Neural cell (in vitro differentiated cells): Measurements from ENCODE around the gene LEUTX. TPM values are rescaled to one million over a fixed set of nuclear protein-coding genes. Genes with fewer than 3 reads are reported as not detected.
"Not testable (repeated sequence)": the region's sequence is repeated elsewhere in the genome, so short reads cannot be mapped to it uniquely, and the experiment has no call there.

ENCODE experiments used
- H2AFZ ChIP-seq: fragments of 200-600, 300-800 bp; sonication (generic), shearing (Covaris generic); 2 replicates; pipeline ENCODE4 v1.6.0; 2014; ENCODE audit warnings: low read depth, mild to moderate bottlenecking, antibody characterized with exemption, low read length, moderate library complexity
- H3F3A ChIP-seq: fragments of 200-600 bp; shearing (Covaris generic); 2 replicates; pipeline ENCODE4 v1.6.1; 2016; ENCODE audit warnings: mild to moderate bottlenecking, moderate library complexity, mixed read lengths, antibody characterized with exemption, low read length; ENCODE audit not compliant: insufficient read depth, poor library complexity, severe bottlenecking
- H3K27ac ChIP-seq: fragments of 200-600, 300-800 bp; sonication (generic), shearing (Covaris generic); 2 replicates; pipeline ENCODE4 v1.5.1; 2014; ENCODE audit warnings: mild to moderate bottlenecking, low read length, moderate library complexity
- H3K27me3 ChIP-seq: fragments of 300-800, 200-600 bp; sonication (generic), shearing (Covaris generic); 2 replicates; pipeline ENCODE4 v1.6.0; 2014; ENCODE audit warnings: mild to moderate bottlenecking, low read depth, low read length, moderate library complexity; ENCODE audit not compliant: insufficient read depth
- H3K36me3 ChIP-seq: fragments of 300-800, 200-600 bp; sonication (generic), shearing (Covaris generic); 2 replicates; pipeline ENCODE4 v1.5.1; 2014; ENCODE audit warnings: mild to moderate bottlenecking, antibody characterized with exemption, low read length, moderate library complexity; ENCODE audit not compliant: insufficient read depth
- H3K4me2 ChIP-seq: fragments of 300-800, 200-600 bp; sonication (generic), shearing (Covaris generic); 2 replicates; pipeline ENCODE4 v1.6.0; 2014; ENCODE audit warnings: mild to moderate bottlenecking, low read length
- H3K4me3 ChIP-seq: fragments of 300-800, 200-600 bp; sonication (generic), shearing (Covaris generic); 2 replicates; pipeline ENCODE4 v1.5.1; 2014; ENCODE audit warnings: mild to moderate bottlenecking, low read length, moderate library complexity
- H3K79me2 ChIP-seq: fragments of 200-600 bp; shearing (Covaris generic); replicated peaks from 2 replicates; pipeline ENCODE4 v1.6.0; 2014; ENCODE audit warnings: mild to moderate bottlenecking, low read length, moderate library complexity; ENCODE audit not compliant: insufficient read depth
- H3K9ac ChIP-seq: fragments of 300-800, 200-600 bp; sonication (generic), shearing (Covaris generic); 2 replicates; pipeline ENCODE4 v1.6.1; 2016; ENCODE audit warnings: mild to moderate bottlenecking, low read length, mixed read lengths
- H3K9me2 ChIP-seq: fragments of 200-600 bp; shearing (Covaris generic); 2 replicates; pipeline ENCODE4 v1.6.1; 2016; ENCODE audit warnings: mild to moderate bottlenecking, low read length, mixed read lengths; ENCODE audit not compliant: insufficient read depth
- H3K9me3 ChIP-seq: fragments of 200-600, 300-800 bp; sonication (generic), shearing (Covaris generic); 2 replicates; pipeline ENCODE4 v1.6.1; 2016; ENCODE audit warnings: mild to moderate bottlenecking, mixed run types, low read length, moderate library complexity, mixed read lengths
- H4K20me1 ChIP-seq: fragments of 200-600 bp; shearing (Covaris generic); 2 replicates; pipeline ENCODE4 v1.6.1; 2016; ENCODE audit warnings: mild to moderate bottlenecking, mixed run types; ENCODE audit not compliant: insufficient read depth
- EP300 ChIP-seq: fragments of 450-650 bp; conservative IDR thresholded peaks from 2 replicates; pipeline ENCODE4 v1.6.1; 2014; ENCODE audit warnings: antibody characterized with exemption, mild to moderate bottlenecking, moderate library complexity; ENCODE audit not compliant: poor library complexity, severe bottlenecking
- EZH2 ChIP-seq: fragments of 200-600, 300-800 bp; shearing (Covaris generic), sonication (generic); IDR thresholded peaks from 2 replicates; pipeline ENCODE4 v1.6.1; 2014; ENCODE audit warnings: antibody characterized with exemption, low read length, borderline replicate concordance, mild to moderate bottlenecking; ENCODE audit not compliant: insufficient read depth, poor library complexity, severe bottlenecking
- MXI1 ChIP-seq: fragments of 450-650 bp; conservative IDR thresholded peaks from 2 replicates; pipeline ENCODE4 v1.6.1; 2014; ENCODE audit warnings: antibody characterized with exemption, mild to moderate bottlenecking; ENCODE audit not compliant: poor library complexity, severe bottlenecking
- POLR2AphosphoS5 ChIP-seq: IDR thresholded peaks from 2 replicates; pipeline ENCODE4 v1.6.1; 2012
- RAD21 ChIP-seq: fragments of 450-650 bp; conservative IDR thresholded peaks from 2 replicates; pipeline ENCODE4 v1.6.1; 2014; ENCODE audit warnings: antibody characterized with exemption, mild to moderate bottlenecking, moderate library complexity
- REST ChIP-seq: IDR thresholded peaks from 2 replicates; pipeline ENCODE4 v1.6.1; 2012; ENCODE audit warnings: borderline replicate concordance
- SMC3 ChIP-seq: fragments of 450-650 bp; conservative IDR thresholded peaks from 2 replicates; pipeline ENCODE4 v1.6.1; 2014; ENCODE audit warnings: antibody characterized with exemption, mild to moderate bottlenecking, moderate library complexity; ENCODE audit not compliant: poor library complexity
- TAF1 ChIP-seq: IDR thresholded peaks from 2 replicates; pipeline ENCODE4 v1.6.1; 2012; ENCODE audit warnings: low read depth
- polyA plus RNA-seq: library from polyadenylated mRNA; depleted of rRNA; stranded (reverse); fragments of >200 nt; gene quantifications from 2 replicates; pipeline ENCODE4 v1.2.3, GENCODE V29; 2014
- TF ChIP-seq, protein P1 (sequence below): fragments of 450-650 bp; IDR thresholded peaks from 2 replicates; pipeline ENCODE4 v1.5.1; 2014; ENCODE audit warnings: antibody characterized with exemption, mild to moderate bottlenecking, moderate library complexity; ENCODE audit not compliant: poor library complexity, severe bottlenecking

LEUTX gene
- polyA plus RNA-seq, 1 donor from 2014 or later = not detected

- H3K27ac ChIP-seq = no peak overlapping the region
- H3K36me3 ChIP-seq = no peaks in the 10 kb centered on the region
- TF ChIP-seq EP300 (no peak), EZH2 (no peak), MXI1 (no peak), TAF1 (no peak), REST (no peak), RAD21 (no peak), SMC3 (no peak), POLR2AphosphoS5 (no peak)
- TF ChIP-seq, protein P1, sequence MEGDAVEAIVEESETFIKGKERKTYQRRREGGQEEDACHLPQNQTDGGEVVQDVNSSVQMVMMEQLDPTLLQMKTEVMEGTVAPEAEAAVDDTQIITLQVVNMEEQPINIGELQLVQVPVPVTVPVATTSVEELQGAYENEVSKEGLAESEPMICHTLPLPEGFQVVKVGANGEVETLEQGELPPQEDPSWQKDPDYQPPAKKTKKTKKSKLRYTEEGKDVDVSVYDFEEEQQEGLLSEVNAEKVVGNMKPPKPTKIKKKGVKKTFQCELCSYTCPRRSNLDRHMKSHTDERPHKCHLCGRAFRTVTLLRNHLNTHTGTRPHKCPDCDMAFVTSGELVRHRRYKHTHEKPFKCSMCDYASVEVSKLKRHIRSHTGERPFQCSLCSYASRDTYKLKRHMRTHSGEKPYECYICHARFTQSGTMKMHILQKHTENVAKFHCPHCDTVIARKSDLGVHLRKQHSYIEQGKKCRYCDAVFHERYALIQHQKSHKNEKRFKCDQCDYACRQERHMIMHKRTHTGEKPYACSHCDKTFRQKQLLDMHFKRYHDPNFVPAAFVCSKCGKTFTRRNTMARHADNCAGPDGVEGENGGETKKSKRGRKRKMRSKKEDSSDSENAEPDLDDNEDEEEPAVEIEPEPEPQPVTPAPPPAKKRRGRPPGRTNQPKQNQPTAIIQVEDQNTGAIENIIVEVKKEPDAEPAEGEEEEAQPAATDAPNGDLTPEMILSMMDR = no peak
These were observed 29.3 kb downstream of the LEUTX start for GRCh38 chr19:39807846-39808364.

GRCh38 chr19:39808688-39809087 lies 30.0 kb downstream of the LEUTX start:
- not testable (repeated sequence) for H3K79me2 ChIP-seq, H3K4me2 ChIP-seq, H3K9ac ChIP-seq, H3K9me3 ChIP-seq, H3K27me3 ChIP-seq, H3K4me3 ChIP-seq, H3F3A ChIP-seq, H2AFZ ChIP-seq, H3K36me3 ChIP-seq, H3K27ac ChIP-seq, H4K20me1 ChIP-seq, H3K9me2 ChIP-seq

More at GRCh38 chr19:39807846-39808364, 29.3 kb downstream of the LEUTX start:
- Histone ChIP-seq H4K20me1 (no peaks in the 10 kb centered on the region), H3K4me3 (no peak overlapping the region), H3K9me2 (no peaks in the 10 kb centered on the region), H3K9ac (no peak overlapping the region), H3K79me2 (no peaks in the 10 kb centered on the region), H2AFZ (no peak overlapping the region), H3K27me3 (no peaks in the 10 kb centered on the region), H3K4me2 (no peak overlapping the region), H3K9me3 (peaks cover 4% of the 10 kb centered on the region), H3F3A (no peaks in the 10 kb centered on the region)

DNA sequence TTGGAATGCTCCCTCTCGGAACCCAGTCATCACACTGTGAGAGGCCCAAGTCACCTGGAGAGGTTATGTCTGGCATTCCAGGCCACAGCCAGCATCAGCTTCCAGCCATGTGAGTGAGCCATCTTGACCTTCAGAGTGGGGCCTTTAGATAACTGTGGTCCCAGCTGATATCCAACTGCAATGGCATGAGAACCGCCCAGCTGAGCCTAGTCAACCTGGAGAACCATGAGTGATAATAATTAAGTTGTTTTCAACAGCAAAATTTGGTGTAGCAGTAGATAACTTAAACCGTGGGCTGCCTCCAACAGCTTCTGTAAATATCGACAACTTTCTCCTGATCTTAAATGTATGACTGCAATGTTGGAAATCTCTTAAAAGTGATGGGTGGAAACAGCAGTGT lies 30.7 kb downstream of the LEUTX start:
- Histone ChIP-seq H3K4me2 (no peak overlapping the region), H3K9me2 (no peaks in the 10 kb centered on the region), H3K9ac (no peak overlapping the region), H3K27me3 (no peaks in the 10 kb centered on the region), H2AFZ (no peak overlapping the region), H3K36me3 (no peaks in the 10 kb centered on the region), H3F3A (no peaks in the 10 kb centered on the region), H3K9me3 (peaks cover 4% of the 10 kb centered on the region), H4K20me1 (no peaks in the 10 kb centered on the region), H3K27ac (no peak overlapping the region), H3K4me3 (no peak overlapping the region), H3K79me2 (no peaks in the 10 kb centered on the region)
- no peak for TF ChIP-seq REST
- TF ChIP-seq EP300 = no peak
- no peak for TF ChIP-seq SMC3
- TF ChIP-seq RAD21 = no peak
- TF ChIP-seq POLR2AphosphoS5 = no peak
- TF ChIP-seq TAF1 = no peak
- TF ChIP-seq, protein P1 = no peak
- no peak for TF ChIP-seq MXI1
- TF ChIP-seq EZH2 = no peak
